Measurements from ENCODE around the gene C22orf42.
"Not testable (repeated sequence)": the region's sequence is repeated elsewhere in the genome, so short reads cannot be mapped to it uniquely, and the experiment has no call there.

Gene C22orf42

GRCh38 chr22:32175683-32176644, 16.9 kb upstream of the C22orf42 start:
- no peak for DNase-seq (ENCODE audit: low read depth)
- TF ChIP-seq, protein P1, sequence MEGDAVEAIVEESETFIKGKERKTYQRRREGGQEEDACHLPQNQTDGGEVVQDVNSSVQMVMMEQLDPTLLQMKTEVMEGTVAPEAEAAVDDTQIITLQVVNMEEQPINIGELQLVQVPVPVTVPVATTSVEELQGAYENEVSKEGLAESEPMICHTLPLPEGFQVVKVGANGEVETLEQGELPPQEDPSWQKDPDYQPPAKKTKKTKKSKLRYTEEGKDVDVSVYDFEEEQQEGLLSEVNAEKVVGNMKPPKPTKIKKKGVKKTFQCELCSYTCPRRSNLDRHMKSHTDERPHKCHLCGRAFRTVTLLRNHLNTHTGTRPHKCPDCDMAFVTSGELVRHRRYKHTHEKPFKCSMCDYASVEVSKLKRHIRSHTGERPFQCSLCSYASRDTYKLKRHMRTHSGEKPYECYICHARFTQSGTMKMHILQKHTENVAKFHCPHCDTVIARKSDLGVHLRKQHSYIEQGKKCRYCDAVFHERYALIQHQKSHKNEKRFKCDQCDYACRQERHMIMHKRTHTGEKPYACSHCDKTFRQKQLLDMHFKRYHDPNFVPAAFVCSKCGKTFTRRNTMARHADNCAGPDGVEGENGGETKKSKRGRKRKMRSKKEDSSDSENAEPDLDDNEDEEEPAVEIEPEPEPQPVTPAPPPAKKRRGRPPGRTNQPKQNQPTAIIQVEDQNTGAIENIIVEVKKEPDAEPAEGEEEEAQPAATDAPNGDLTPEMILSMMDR (conservative IDR thresholded peaks at IDR 0.05; ENCODE audit: low read length) = no peak
- H3K4me3 ChIP-seq (ENCODE audit: low read length) = no peak overlapping the region

GRCh38 chr22:32175115-32175514, 16.0 kb upstream of the C22orf42 start:
- TF ChIP-seq, protein P1 (conservative IDR thresholded peaks at IDR 0.05; ENCODE audit: low read length) = no peak
- no peak overlapping the region for H3K4me3 ChIP-seq (ENCODE audit: low read length)
- DNase-seq (ENCODE audit: low read depth) = no peak

GRCh38 chr22:32165681-32166080, 6.6 kb upstream of the C22orf42 start:
- no peak for DNase-seq (ENCODE audit: low read depth)
- no peak overlapping the region for H3K4me3 ChIP-seq (ENCODE audit: low read length)
- TF ChIP-seq, protein P1 (conservative IDR thresholded peaks at IDR 0.05; ENCODE audit: low read length) = no peak

- TF ChIP-seq, protein P1 (conservative IDR thresholded peaks at IDR 0.05; ENCODE audit: low read length) = no peak
- no peak overlapping the region for H3K4me3 ChIP-seq (ENCODE audit: low read length)
- DNase-seq (ENCODE audit: low read depth) = no peak
These were observed 5.2 kb upstream of the C22orf42 start for GRCh38 chr22:32164075-32164860.

GRCh38 chr22:32160411-32160810, 1.3 kb upstream of the C22orf42 start:
- not testable (repeated sequence) for DNase-seq (ENCODE audit: low read depth); H3K4me3 ChIP-seq (ENCODE audit: low read length)

GRCh38 chr22:32157632-32158031, 1.5 kb downstream of the C22orf42 start:
- not testable (repeated sequence) for H3K4me3 ChIP-seq (ENCODE audit: low read length); DNase-seq (ENCODE audit: low read depth)

- not testable (repeated sequence) for DNase-seq (ENCODE audit: low read depth)
These were observed 4.4 kb downstream of the C22orf42 start for GRCh38 chr22:32154727-32155126.

GRCh38 chr22:32151641-32152040, 7.5 kb downstream of the C22orf42 start:
- H3K4me3 ChIP-seq (ENCODE audit: low read length); DNase-seq (ENCODE audit: low read depth): not testable (repeated sequence)

More at GRCh38 chr22:32154727-32155126, 4.4 kb downstream of the C22orf42 start:
- not testable (repeated sequence) for H3K4me3 ChIP-seq (ENCODE audit: low read length)

DNA sequence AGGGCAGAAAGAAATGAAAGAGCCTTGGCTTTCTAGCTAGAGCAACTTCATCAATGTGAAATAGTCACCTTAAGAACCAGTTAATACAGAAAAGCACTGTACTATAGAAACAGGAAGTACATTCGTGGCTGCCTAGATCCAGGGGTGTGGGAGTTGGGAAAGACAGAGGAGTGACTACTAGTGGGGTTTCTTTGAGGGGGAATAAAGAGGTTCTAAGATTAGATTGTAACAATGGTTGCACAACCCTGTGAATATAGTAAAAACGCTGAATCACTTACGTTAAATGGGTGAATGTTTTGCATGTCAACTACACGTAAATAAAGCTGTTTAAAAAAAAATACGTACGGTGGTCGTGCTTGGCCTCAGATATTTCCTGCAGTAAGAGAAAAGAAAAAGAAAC, 8.5 kb downstream of the C22orf42 start:
- H3K4me3 ChIP-seq (ENCODE audit: low read length); DNase-seq (ENCODE audit: low read depth): not testable (repeated sequence)

GRCh38 chr22:32148372-32148771, 10.7 kb downstream of the C22orf42 start:
- H3K4me3 ChIP-seq (ENCODE audit: low read length); DNase-seq (ENCODE audit: low read depth): not testable (repeated sequence)

GRCh38 chr22:32147128-32147527, 12.0 kb downstream of the C22orf42 start:
- not testable (repeated sequence) for DNase-seq (ENCODE audit: low read depth); H3K4me3 ChIP-seq (ENCODE audit: low read length)

All from AG10803 (cell line).